ENCODE measurements around the gene FPR2.

FPR2 gene

GRCh38 chr19:51713319-51714285, 47.4 kb upstream of the FPR2 start:
- Histone ChIP-seq H3K4me3 (ENCODE audit: low read length) (no peak overlapping the region), H3K27me3 (replicated peaks; ENCODE audit: insufficient read depth, low read length) (no peaks in the 10 kb centered on the region), H3K27ac (ENCODE audit: low read length) (no peak overlapping the region), H2AFZ (ENCODE audit: low read length) (no peak overlapping the region), H3K9me2 (replicated peaks; ENCODE audit: insufficient read depth, low read length) (no peaks in the 10 kb centered on the region), H3K4me2 (ENCODE audit: low read depth, low read length) (no peak overlapping the region), H3K9ac (ENCODE audit: low read length) (no peak overlapping the region), H4K20me1 (ENCODE audit: insufficient read depth, low read length) (no peaks in the 10 kb centered on the region), H3K36me3 (replicated peaks; ENCODE audit: insufficient read depth, low read length) (no peaks in the 10 kb centered on the region), H3F3A (ENCODE audit: insufficient read depth, low read length) (no peaks in the 10 kb centered on the region), H3K4me1 (ENCODE audit: low read length) (no peaks in the 10 kb centered on the region), H3K79me2 (ENCODE audit: low read length) (no peaks in the 10 kb centered on the region), H3K9me3 (replicated peaks; ENCODE audit: insufficient read depth, low read length) (no peaks in the 10 kb centered on the region)
- DNase-seq, result no peak
- no peak for TF ChIP-seq EZH2 (optimal IDR thresholded peaks at IDR 0.05; ENCODE audit: low read depth, low read length)
- TF ChIP-seq EZH2phosphoT487 (IDR thresholded peaks at IDR 0.05; ENCODE audit: low read length), result no peak
- no peak for TF ChIP-seq CTCF (IDR thresholded peaks at IDR 0.05; ENCODE audit: low read length)

- Histone ChIP-seq H3K9ac (ENCODE audit: low read length) (no peak overlapping the region), H3K79me2 (ENCODE audit: low read length) (no peaks in the 10 kb centered on the region), H3F3A (ENCODE audit: insufficient read depth, low read length) (no peaks in the 10 kb centered on the region), H3K4me1 (ENCODE audit: low read length) (no peaks in the 10 kb centered on the region), H3K9me3 (replicated peaks; ENCODE audit: insufficient read depth, low read length) (no peaks in the 10 kb centered on the region), H4K20me1 (ENCODE audit: insufficient read depth, low read length) (no peaks in the 10 kb centered on the region), H3K27ac (ENCODE audit: low read length) (no peak overlapping the region), H3K36me3 (replicated peaks; ENCODE audit: insufficient read depth, low read length) (no peaks in the 10 kb centered on the region), H3K9me2 (replicated peaks; ENCODE audit: insufficient read depth, low read length) (no peaks in the 10 kb centered on the region), H3K4me2 (ENCODE audit: low read depth, low read length) (no peak overlapping the region), H3K4me3 (ENCODE audit: low read length) (no peak overlapping the region), H2AFZ (ENCODE audit: low read length) (no peak overlapping the region), H3K27me3 (replicated peaks; ENCODE audit: insufficient read depth, low read length) (no peaks in the 10 kb centered on the region)
- no peak for DNase-seq
- TF ChIP-seq EZH2 (optimal IDR thresholded peaks at IDR 0.05; ENCODE audit: low read depth, low read length) (no peak), CTCF (IDR thresholded peaks at IDR 0.05; ENCODE audit: low read length) (no peak), EZH2phosphoT487 (IDR thresholded peaks at IDR 0.05; ENCODE audit: low read length) (no peak)
Observed at GRCh38 chr19:51714848-51715247, 46.1 kb upstream of the FPR2 start.

- H3K27me3 ChIP-seq (replicated peaks; ENCODE audit: insufficient read depth, low read length), result no peaks in the 10 kb centered on the region
Observed at GRCh38 chr19:51715850-51716249, 45.1 kb upstream of the FPR2 start.

More at GRCh38 chr19:51715850-51716249, 45.1 kb upstream of the FPR2 start:
- no peak overlapping the region for H3K27ac ChIP-seq (ENCODE audit: low read length)
- H2AFZ ChIP-seq (ENCODE audit: low read length), result no peak overlapping the region
- H3K9ac ChIP-seq (ENCODE audit: low read length), result no peak overlapping the region
- H3F3A ChIP-seq (ENCODE audit: insufficient read depth, low read length), result no peaks in the 10 kb centered on the region
- H3K4me3 ChIP-seq (ENCODE audit: low read length), result no peak overlapping the region
- no peak for DNase-seq
- no peaks in the 10 kb centered on the region for H3K79me2 ChIP-seq (ENCODE audit: low read length)
- no peaks in the 10 kb centered on the region for H3K36me3 ChIP-seq (replicated peaks; ENCODE audit: insufficient read depth, low read length)
- no peaks in the 10 kb centered on the region for H4K20me1 ChIP-seq (ENCODE audit: insufficient read depth, low read length)
- no peaks in the 10 kb centered on the region for H3K4me1 ChIP-seq (ENCODE audit: low read length)
- H3K4me2 ChIP-seq (ENCODE audit: low read depth, low read length), result no peak overlapping the region
- TF ChIP-seq EZH2phosphoT487 (IDR thresholded peaks at IDR 0.05; ENCODE audit: low read length), result no peak
- TF ChIP-seq EZH2 (optimal IDR thresholded peaks at IDR 0.05; ENCODE audit: low read depth, low read length), result no peak
- TF ChIP-seq CTCF (IDR thresholded peaks at IDR 0.05; ENCODE audit: low read length), result no peak
- H3K9me2 ChIP-seq (replicated peaks; ENCODE audit: insufficient read depth, low read length), result no peaks in the 10 kb centered on the region
- no peaks in the 10 kb centered on the region for H3K9me3 ChIP-seq (replicated peaks; ENCODE audit: insufficient read depth, low read length)
